ENCODE data around the gene ADGRG7.
A peak's percentile ranks its signal among the peaks of the same experiment; 100 is the strongest.

ADGRG7 gene

DNA sequence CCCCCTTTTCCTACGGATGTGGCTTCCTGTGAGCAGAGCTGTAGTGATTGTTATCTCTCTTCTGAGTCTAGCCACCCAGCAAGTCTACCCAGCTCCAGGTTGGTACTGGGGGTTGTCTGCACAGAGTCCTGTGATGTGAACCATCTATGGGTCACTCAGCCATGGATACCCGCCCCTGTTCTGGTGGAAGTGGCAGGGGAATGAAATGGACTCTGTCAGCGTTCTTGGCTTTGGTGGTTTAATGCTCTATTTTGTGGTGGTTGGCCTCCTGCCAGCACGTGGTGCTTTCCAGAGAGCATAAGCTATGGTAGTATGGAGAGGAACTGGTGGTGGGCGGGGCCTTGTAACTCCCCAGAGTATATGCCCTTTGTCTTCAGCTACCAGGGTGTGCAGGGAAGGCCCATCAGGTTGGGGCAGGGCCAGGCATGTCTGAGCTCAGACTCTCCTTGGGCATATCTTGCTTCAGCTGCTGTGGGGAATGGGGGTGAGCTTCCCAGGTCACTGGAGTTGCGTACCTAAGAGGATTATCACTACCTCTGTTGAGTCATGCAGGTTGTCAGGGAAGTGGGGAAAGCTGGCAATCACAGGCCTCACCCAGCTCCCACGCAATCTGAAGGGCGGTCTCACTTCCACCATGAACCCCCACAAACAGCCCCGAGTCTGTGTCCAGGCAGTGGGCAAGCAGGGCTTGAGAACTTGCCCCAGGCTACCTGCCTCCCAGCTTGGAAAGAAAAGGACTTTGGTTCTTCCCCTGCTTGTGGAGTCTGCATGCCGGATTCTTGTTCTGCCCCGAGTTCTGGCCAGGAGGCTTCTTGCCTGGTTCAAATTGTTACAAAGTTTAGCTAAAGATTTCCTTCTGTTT, 9.0 kb upstream of the ADGRG7 start:
- DNase-seq (ENCODE audit: insufficient read length, low spot score) (no peak), FAIRE-seq (no peak)
- TF ChIP-seq, protein P1, sequence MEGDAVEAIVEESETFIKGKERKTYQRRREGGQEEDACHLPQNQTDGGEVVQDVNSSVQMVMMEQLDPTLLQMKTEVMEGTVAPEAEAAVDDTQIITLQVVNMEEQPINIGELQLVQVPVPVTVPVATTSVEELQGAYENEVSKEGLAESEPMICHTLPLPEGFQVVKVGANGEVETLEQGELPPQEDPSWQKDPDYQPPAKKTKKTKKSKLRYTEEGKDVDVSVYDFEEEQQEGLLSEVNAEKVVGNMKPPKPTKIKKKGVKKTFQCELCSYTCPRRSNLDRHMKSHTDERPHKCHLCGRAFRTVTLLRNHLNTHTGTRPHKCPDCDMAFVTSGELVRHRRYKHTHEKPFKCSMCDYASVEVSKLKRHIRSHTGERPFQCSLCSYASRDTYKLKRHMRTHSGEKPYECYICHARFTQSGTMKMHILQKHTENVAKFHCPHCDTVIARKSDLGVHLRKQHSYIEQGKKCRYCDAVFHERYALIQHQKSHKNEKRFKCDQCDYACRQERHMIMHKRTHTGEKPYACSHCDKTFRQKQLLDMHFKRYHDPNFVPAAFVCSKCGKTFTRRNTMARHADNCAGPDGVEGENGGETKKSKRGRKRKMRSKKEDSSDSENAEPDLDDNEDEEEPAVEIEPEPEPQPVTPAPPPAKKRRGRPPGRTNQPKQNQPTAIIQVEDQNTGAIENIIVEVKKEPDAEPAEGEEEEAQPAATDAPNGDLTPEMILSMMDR (IDR thresholded peaks at IDR 0.05; ENCODE audit: insufficient read depth, missing control alignments), result no peak

DNA sequence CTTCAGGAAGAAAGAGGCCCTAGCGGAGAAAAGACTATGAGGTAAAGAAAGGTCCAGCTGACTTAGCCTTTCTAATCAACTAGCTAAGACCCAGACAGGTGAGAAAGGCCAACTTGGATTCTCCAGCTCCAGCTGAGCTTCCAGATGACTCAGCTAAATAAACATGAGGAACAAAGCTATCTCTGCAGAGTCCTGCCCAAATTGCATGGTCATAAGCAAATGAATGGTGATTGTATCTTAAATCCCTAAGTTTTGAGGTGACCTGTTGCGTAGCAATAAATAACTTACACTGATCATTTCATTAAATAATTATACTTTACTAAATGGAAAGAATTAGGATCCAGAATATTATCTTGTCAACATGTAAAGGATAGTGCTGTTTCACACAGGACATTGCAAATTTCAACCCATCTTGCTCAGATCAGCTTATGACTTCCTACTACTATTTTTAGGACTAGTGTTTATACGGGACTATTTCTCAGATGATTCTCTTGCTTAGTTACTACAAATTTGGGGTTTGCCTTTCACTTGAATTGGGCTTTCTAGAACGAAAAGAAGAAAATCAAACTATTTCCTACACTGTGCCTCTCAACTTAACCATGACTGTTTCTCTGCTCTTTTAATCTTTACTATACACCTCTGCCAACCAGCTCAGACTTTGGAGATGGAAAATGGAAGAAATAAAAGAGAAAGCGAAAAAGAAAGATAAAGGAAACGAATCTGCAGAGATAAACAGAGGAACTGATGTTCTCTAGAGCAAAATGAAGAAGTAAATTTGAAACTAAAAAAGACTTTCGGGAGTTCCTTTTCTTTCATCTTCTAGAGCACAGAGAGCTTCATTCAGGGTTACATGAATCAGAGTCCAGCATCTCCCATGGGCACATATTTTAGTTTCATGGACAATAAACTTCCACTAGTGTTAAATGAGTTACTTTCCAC, 6.6 kb upstream of the ADGRG7 start:
- no peak for FAIRE-seq
- TF ChIP-seq, protein P1 (IDR thresholded peaks at IDR 0.05; ENCODE audit: insufficient read depth, missing control alignments), result no peak

DNA sequence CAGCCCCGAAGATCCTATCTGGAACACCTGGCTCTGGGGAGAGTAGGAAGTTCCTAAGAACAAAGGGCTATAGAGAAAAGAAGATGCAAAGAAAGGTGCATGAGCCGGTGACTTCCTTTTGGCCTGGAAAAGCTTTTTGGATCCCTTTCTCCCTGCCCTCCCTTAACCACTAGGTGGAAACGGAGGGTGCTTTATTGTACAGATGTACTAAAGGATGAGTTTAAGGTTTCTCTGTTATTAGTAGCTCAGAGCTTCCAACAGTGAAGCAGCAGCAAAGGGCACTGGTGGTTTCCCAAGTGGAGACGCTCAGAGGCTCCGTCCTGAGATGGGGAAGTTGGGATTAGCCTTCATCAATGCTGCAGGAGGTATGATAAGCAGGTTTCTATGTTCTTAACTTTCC, 5.9 kb upstream of the ADGRG7 start:
- no peak for DNase-seq (ENCODE audit: insufficient read length, low spot score)
- TF ChIP-seq, protein P1 (IDR thresholded peaks at IDR 0.05; ENCODE audit: insufficient read depth, missing control alignments), result peak; percentile 45
- no peak for FAIRE-seq

More for the DNA sequence above, 6.6 kb upstream of the ADGRG7 start:
- no peak for DNase-seq (ENCODE audit: insufficient read length, low spot score)

DNA sequence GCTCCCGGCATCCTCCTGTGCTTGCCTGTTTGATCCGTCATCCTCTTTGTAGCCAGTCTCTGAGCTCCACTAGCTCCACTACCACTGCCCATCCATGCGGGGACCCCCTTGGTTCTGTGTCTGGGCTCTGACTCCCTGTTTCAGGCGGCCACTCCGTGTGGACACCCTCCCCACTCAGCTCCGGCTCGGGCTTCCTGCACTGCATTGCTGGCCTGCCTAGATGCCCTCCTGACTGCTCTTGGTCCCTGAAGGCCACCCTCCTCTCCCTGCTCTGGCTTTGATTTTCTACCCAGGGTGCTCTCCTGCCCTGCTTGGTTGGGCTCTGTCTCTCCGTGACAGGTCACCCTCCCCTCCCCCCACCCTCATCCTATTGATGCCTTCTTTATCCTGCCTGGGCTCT, 4.0 kb upstream of the ADGRG7 start:
- no peak for DNase-seq (ENCODE audit: insufficient read length, low spot score)
- TF ChIP-seq, protein P1 (IDR thresholded peaks at IDR 0.05; ENCODE audit: insufficient read depth, missing control alignments), result no peak
- FAIRE-seq, result no peak

DNA sequence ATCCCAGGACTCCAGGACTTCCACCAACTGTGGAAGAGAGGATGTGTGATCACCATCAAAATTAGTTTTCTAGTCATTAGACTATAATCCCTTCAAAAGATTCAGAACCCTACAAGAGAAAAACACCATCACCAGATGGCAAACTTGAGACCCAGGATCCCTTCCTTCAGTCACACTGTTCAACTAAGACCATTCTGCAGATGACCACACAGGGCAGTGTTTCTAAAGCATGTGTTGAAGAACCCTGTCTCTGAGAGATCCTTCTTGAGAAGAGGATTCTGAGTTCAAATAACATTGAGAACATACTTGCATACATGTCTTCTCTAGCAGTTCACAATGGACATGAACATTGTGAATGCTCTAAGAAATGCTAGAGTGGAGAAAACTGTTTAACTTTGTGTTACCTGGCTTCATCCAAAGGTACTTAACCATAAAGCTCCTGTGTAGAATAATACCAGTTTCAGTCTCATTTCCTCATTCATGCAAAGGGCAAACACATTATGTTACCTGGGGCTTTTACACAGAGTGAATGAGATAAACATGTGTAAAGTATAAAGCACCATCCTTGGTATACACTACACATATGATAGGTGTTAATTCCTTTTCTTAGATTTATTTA, 2.4 kb upstream of the ADGRG7 start:
- FAIRE-seq, result no peak

DNA sequence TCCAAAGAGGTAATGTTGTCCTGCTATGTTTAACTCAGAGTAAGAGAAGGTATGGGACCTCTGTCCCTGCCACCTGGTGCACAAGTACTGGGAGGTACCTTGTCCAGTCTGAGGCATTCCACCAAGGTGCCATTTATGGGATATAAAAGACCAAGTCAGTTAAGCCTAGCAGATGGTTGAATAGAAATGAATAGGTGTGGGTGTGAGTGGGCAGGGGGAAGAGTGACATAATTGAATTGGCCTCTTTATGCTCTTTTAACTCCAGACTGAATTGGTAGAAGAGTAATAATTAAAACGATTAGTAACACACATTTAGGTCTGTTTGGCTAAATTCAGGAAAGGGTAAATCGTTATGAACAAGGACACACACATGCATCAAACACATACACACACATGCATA, 562 bp downstream of the ADGRG7 start:
- DNase-seq (ENCODE audit: insufficient read length, low spot score), result no peak
- no peak for FAIRE-seq
- TF ChIP-seq, protein P1 (IDR thresholded peaks at IDR 0.05; ENCODE audit: insufficient read depth, missing control alignments), result no peak

More for the DNA sequence above, 2.4 kb upstream of the ADGRG7 start:
- no peak for DNase-seq (ENCODE audit: insufficient read length, low spot score)
- TF ChIP-seq, protein P1 (IDR thresholded peaks at IDR 0.05; ENCODE audit: insufficient read depth, missing control alignments), result no peak

All from D721Med (cell line).